ENCODE results near the gene PREX1. TPM values are rescaled to one million over a fixed set of nuclear protein-coding genes. Genes with fewer than 3 reads are reported as not detected.

The PREX1 gene
- total RNA-seq, 2 experiments from 2014 or later: 142 to 147 TPM

DNA sequence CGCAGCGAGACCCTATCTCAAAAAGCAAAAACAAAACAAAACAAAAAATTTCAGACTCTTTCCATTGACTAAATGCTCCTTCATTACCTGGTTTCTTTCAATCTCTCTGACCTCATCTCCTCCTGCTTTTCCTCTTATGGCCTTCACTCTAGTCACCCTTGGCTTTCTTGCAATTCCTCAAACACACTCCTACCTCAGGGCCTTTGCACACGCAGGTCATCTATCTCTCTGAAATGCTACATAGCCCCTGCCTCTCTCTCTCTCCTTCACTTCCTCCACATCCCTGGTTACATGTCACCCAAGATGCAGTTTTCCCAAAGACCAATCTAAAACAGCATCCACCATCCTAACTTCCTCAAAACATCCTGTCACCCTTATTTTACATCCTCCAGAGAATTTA, 96.8 kb downstream of the PREX1 start:
- Mint-ChIP-seq H3K4me1 (peaks cover 59% of the 10 kb centered on the region), H3K27ac (peak overlapping the region; percentile 47)

GRCh38 chr20:48729538-48729937, 98.3 kb downstream of the PREX1 start:
- no peak for DNase-seq
- POLR2A ChIA-PET: interaction anchor here (1.0 kb wide), 1 partner anchor 31 kb away, joined by 3 read pairs; no protein-coding TSS in a partner anchor
- Mint-ChIP-seq H3K9me3 (no peaks in the 10 kb centered on the region), H3K27ac (peak overlapping the region; percentile 67), H3K4me1 (peaks cover 54% of the 10 kb centered on the region), H3K36me3 (peaks cover 54% of the 10 kb centered on the region), H3K4me3 (no peak overlapping the region), H3K27me3 (no peaks in the 10 kb centered on the region)
- ATAC-seq (ENCODE audit: low read depth): no peak

More for the DNA sequence above, 96.8 kb downstream of the PREX1 start:
- POLR2A ChIA-PET: interaction anchor here (0.6 to 1.2 kb wide), 3 partner anchors 12 to 1271 kb away, joined by 3 read pairs; no protein-coding TSS in a partner anchor
- Mint-ChIP-seq H3K27me3 (no peaks in the 10 kb centered on the region), H3K36me3 (peaks cover 50% of the 10 kb centered on the region), H3K4me3 (no peak overlapping the region), H3K9me3 (no peaks in the 10 kb centered on the region)
- DNase-seq: no peak
- ATAC-seq (ENCODE audit: low read depth): no peak

DNA sequence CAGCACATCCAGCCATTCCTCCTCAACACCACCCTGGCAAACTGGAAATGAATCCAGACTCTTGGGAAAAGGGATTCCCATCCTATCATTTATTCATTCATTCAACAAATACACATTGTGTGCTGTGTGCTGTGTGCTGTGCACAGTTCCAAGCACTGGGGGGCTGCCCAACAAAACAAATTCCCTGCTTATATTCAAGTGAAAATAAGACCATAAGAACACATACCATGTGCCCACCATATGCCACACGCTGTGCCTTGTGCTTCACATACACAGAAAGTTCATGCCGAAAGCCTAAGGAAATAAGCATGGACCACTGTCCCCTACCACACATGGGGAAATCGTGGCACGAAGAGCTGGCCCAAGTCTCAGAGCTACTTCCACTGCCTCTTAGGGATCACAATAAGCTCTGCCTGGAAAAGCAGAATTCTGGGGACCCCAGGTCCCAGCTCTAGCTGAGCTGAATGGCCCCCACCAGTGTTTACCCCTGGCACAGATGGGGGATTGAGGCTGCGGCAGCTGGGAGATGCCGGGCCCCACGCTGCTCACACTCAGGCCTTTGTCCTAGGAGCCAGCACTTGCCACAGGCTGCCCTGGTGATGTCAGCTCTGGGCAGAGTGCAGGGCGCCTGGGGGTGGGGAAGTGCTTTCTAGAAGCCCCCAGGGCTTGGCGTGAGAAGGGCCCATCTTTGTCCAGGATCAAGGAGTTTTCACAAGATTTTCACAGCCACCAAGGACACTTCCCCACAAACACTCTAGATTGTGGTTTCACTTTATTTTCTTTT, 99.6 kb downstream of the PREX1 start:
- H3K27ac Mint-ChIP-seq: peak overlapping the region; percentile 67
- H3K27me3 Mint-ChIP-seq: no peaks in the 10 kb centered on the region
- H3K9me3 Mint-ChIP-seq: no peaks in the 10 kb centered on the region
- no peak overlapping the region for H3K4me3 Mint-ChIP-seq
- no peak for ATAC-seq (ENCODE audit: low read depth)
- POLR2A ChIA-PET: interaction anchor here (1.0 to 4.3 kb wide), 3 partner anchors 9 to 12 kb away, joined by 3 to 14 read pairs (median 4); no protein-coding TSS in a partner anchor
- DNase-seq: no peak
- peaks cover 49% of the 10 kb centered on the region for H3K36me3 Mint-ChIP-seq
- H3K4me1 Mint-ChIP-seq: peaks cover 50% of the 10 kb centered on the region

GRCh38 chr20:48727226-48727625, 100.6 kb downstream of the PREX1 start:
- Mint-ChIP-seq H3K4me3 (no peak overlapping the region), H3K27ac (no peak overlapping the region), H3K36me3 (peaks cover 51% of the 10 kb centered on the region), H3K27me3 (no peaks in the 10 kb centered on the region), H3K4me1 (peaks cover 53% of the 10 kb centered on the region), H3K9me3 (no peaks in the 10 kb centered on the region)
- DNase-seq: no peak
- POLR2A ChIA-PET: interaction anchor here (1.0 to 4.3 kb wide), 2 partner anchors 11 to 70 kb away, joined by 3 to 14 read pairs; no protein-coding TSS in a partner anchor
- ATAC-seq (ENCODE audit: low read depth): no peak

DNA sequence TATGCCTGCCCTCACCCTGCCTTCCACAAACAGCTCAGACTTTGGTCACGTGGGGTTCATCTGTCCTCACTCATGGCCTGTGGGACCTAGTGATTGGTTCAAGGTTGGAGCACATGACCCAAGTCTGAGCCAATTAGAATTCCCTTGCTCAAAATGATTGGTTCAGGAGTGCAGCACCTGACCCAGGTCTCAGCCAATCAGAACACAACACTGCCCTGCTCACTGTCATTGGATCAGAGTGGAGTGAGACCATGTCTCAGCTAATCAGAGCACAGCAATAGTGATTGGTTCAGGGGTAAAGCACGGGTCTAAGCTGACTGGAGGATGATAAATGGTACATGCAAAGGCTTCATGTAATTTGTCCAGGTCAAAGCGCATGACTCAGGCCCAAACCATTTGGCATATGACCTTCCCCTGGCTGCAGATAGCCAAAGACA, 102.2 kb downstream of the PREX1 start:
- peaks cover 56% of the 10 kb centered on the region for H3K36me3 Mint-ChIP-seq
- POLR2A ChIA-PET: interaction anchor here (1.3 to 4.3 kb wide), 3 partner anchors 9 to 27 kb away, joined by 4 to 14 read pairs (median 5); no protein-coding TSS in a partner anchor

GRCh38 chr20:48724891-48725554, 102.8 kb downstream of the PREX1 start:
- POLR2A ChIA-PET: interaction anchor here (1.3 to 4.3 kb wide), 3 partner anchors 9 to 27 kb away, joined by 4 to 14 read pairs (median 5); no protein-coding TSS in a partner anchor
- H3K27ac Mint-ChIP-seq: peak overlapping the region; percentile 49
- peaks cover 62% of the 10 kb centered on the region for H3K4me1 Mint-ChIP-seq
- H3K9me3 Mint-ChIP-seq: no peaks in the 10 kb centered on the region
- no peak overlapping the region for H3K4me3 Mint-ChIP-seq
- DNase-seq (no peak), ATAC-seq (ENCODE audit: low read depth) (no peak)
- H3K36me3 Mint-ChIP-seq: peaks cover 56% of the 10 kb centered on the region
- H3K27me3 Mint-ChIP-seq: no peaks in the 10 kb centered on the region

More for the DNA sequence above, 102.2 kb downstream of the PREX1 start:
- DNase-seq (no peak), ATAC-seq (ENCODE audit: low read depth) (peak; percentile 48)
- Mint-ChIP-seq H3K4me3 (no peak overlapping the region), H3K27ac (peak overlapping the region; percentile 49), H3K9me3 (no peaks in the 10 kb centered on the region), H3K4me1 (peaks cover 62% of the 10 kb centered on the region), H3K27me3 (no peaks in the 10 kb centered on the region)

DNA sequence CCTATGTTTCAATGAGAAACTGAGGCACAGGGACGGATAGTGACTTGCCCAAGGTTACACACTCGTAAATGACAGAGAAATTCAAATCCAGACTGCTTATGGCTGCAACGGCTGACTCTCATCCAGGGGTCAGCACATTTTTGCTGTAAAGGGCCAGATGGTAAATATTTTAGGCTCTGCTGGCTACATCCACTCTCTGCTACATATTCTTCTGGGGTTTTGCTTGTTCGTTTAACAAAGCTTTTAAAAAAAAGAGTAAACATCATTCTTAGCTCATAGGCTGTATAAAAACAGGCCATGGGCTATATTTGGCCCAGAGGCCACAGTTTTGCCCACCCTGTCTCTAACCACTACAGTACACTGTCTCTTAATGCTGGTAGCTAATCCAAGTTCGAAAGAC, 103.4 kb downstream of the PREX1 start:
- no peak for ATAC-seq (ENCODE audit: low read depth)
- peaks cover 62% of the 10 kb centered on the region for H3K4me1 Mint-ChIP-seq
- H3K4me3 Mint-ChIP-seq: no peak overlapping the region
- peaks cover 57% of the 10 kb centered on the region for H3K36me3 Mint-ChIP-seq
- no peaks in the 10 kb centered on the region for H3K27me3 Mint-ChIP-seq
- peak overlapping the region; percentile 49 for H3K27ac Mint-ChIP-seq
- POLR2A ChIA-PET: interaction anchor here (1.3 to 4.3 kb wide), 2 partner anchors 8 to 28 kb away, joined by 4 to 14 read pairs; no protein-coding TSS in a partner anchor
- no peaks in the 10 kb centered on the region for H3K9me3 Mint-ChIP-seq
- DNase-seq: no peak

- H3K4me1 Mint-ChIP-seq: peaks cover 63% of the 10 kb centered on the region
These were observed 104.2 kb downstream of the PREX1 start for GRCh38 chr20:48723308-48724264.

GRCh38 chr20:48722737-48723191, 105.0 kb downstream of the PREX1 start:
- Mint-ChIP-seq H3K36me3 (peaks cover 54% of the 10 kb centered on the region), H3K9me3 (no peaks in the 10 kb centered on the region), H3K27me3 (no peaks in the 10 kb centered on the region), H3K4me3 (peak overlapping the region; percentile 57), H3K4me1 (peaks cover 67% of the 10 kb centered on the region), H3K27ac (peak overlapping the region; percentile 91)
- POLR2A ChIA-PET: interaction anchor here (1.1 to 1.6 kb wide), 2 partner anchors 16 to 104 kb away, joined by 3 to 5 read pairs; no protein-coding TSS in a partner anchor
- DNase-seq (no peak), ATAC-seq (ENCODE audit: low read depth) (peak; percentile 20)

More at GRCh38 chr20:48723308-48724264, 104.2 kb downstream of the PREX1 start:
- no peaks in the 10 kb centered on the region for H3K9me3 Mint-ChIP-seq
- peaks cover 56% of the 10 kb centered on the region for H3K36me3 Mint-ChIP-seq
- POLR2A ChIA-PET: interaction anchor here (1.1 to 4.3 kb wide), 3 partner anchors 7 to 103 kb away, joined by 3 to 14 read pairs (median 5); no protein-coding TSS in a partner anchor
- no peaks in the 10 kb centered on the region for H3K27me3 Mint-ChIP-seq
- peak overlapping the region; percentile 91 for H3K27ac Mint-ChIP-seq
- ATAC-seq (ENCODE audit: low read depth): no peak
- no peak overlapping the region for H3K4me3 Mint-ChIP-seq
- no peak for DNase-seq

GRCh38 chr20:48722002-48722731, 105.6 kb downstream of the PREX1 start:
- peaks cover 57% of the 10 kb centered on the region for H3K36me3 Mint-ChIP-seq
- H3K4me1 Mint-ChIP-seq: peaks cover 72% of the 10 kb centered on the region
- peak overlapping the region; percentile 57 for H3K4me3 Mint-ChIP-seq
- H3K27ac Mint-ChIP-seq: peak overlapping the region; percentile 91
- ATAC-seq (ENCODE audit: low read depth) (no peak), DNase-seq (no peak)
- POLR2A ChIA-PET: interaction anchor here (1.1 to 2.2 kb wide), 3 partner anchors 17 to 106 kb away, joined by 3 to 9 read pairs (median 5); partner anchors contain the start of gene PREX1
- H3K27me3 Mint-ChIP-seq: no peaks in the 10 kb centered on the region
- no peaks in the 10 kb centered on the region for H3K9me3 Mint-ChIP-seq

- POLR2A ChIA-PET: interaction anchor here (1.4 to 2.2 kb wide), 2 partner anchors 50 to 107 kb away, joined by 3 to 9 read pairs; partner anchors contain the start of gene PREX1
- ATAC-seq (ENCODE audit: low read depth) (no peak), DNase-seq (no peak)
- H3K36me3 Mint-ChIP-seq: peaks cover 52% of the 10 kb centered on the region
- peaks cover 76% of the 10 kb centered on the region for H3K4me1 Mint-ChIP-seq
- H3K4me3 Mint-ChIP-seq: peak overlapping the region; percentile 57
- peak overlapping the region; percentile 91 for H3K27ac Mint-ChIP-seq
- no peaks in the 10 kb centered on the region for H3K9me3 Mint-ChIP-seq
- H3K27me3 Mint-ChIP-seq: no peaks in the 10 kb centered on the region
These were observed 106.3 kb downstream of the PREX1 start for GRCh38 chr20:48721324-48722001.
